GM20431 (cell line): ENCODE data around the gene AMBN.
"Not testable (repeated sequence)": the region's sequence is repeated elsewhere in the genome, so short reads cannot be mapped to it uniquely, and the experiment has no call there.

Source experiments
- in situ Hi-C: fragments of 300-500 bp; cut with MseI, MboI; formaldehyde crosslinking; loops from one replicate; pipeline ENCODE4 v1.15.0; 2020; ENCODE audit warnings: low sequenced_read_pairs; ENCODE audit not compliant: unreplicated experiment

Gene AMBN

GRCh38 chr4:70606459-70606858 is 14.4 kb downstream of the AMBN start:
- in situ Hi-C loops = no loop called here

- in situ Hi-C loops = no loop called here
Measured at GRCh38 chr4:70607334-70607853, 15.3 kb downstream of the AMBN start.

- in situ Hi-C loops = no loop called here
Measured at GRCh38 chr4:70608324-70608723, 16.3 kb downstream of the AMBN start.

- in situ Hi-C loops = no loop called here
Measured at GRCh38 chr4:70613306-70614183, 21.5 kb downstream of the AMBN start.

- in situ Hi-C loops = no loop called here
Measured at GRCh38 chr4:70614184-70614555, 22.1 kb downstream of the AMBN start.

DNA sequence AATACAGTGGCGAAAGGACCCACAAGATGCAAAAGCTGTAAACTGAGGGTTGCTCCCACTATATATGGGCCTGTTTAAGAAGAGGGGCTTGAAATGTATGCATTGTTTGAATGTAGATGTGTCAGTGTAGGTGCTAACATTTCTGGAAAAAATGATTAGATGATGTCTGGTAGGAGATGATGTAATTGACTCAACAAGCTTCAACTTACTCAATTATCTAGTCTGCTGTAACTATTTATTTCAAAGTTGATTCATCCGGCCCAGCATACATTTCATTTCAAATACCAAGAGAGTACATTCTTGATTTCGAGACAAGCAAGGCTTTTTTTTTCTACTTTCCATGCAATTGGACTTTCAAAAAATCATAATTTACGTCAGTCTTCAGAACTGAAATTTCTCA is 27.2 kb downstream of the AMBN start:
- in situ Hi-C loops = no loop called here

- in situ Hi-C loops = no loop called here
Measured at GRCh38 chr4:70619778-70620177, 27.7 kb downstream of the AMBN start.

DNA sequence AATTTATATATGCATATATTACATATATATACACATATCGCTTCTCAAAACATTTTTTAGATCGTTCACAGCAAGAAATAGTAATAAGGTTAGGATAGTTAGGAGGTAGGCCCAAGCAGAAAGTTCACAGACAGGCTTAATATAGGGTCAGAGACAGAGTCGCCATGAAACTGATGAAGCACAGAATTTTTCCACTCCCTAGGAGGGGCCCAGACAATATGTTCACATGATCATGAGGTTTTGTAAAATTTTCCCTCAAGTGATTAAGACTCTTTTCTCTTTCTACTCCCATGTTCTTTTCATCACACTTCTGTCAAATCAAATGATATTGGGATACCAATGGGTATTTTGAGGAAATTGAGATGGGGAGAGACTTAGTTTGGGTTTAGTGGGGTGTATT is 31.3 kb downstream of the AMBN start:
- in situ Hi-C loops = no loop called here

GRCh38 chr4:70624226-70624793 is 32.3 kb downstream of the AMBN start:
- in situ Hi-C loops = no loop called here

GRCh38 chr4:70627620-70628019 is 35.6 kb downstream of the AMBN start:
- in situ Hi-C loops = no loop called here

DNA sequence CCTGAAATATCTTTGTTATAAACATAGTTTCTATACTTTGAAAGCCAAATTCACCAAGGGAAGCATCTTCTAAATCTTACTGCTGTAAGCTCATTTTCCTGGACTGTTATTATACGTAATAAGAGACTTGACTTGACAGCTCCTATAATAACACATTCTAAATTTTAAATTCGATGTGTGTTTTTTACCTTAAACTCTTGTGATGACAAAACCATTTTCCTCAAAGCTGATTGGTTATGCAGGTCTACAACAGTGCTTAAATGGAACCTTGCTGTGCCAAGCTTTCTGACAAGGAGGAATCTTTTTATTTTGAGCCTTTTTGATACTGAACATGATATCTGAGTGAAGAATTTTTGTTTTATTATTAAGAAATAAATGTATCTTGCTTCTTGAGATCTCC is 36.4 kb downstream of the AMBN start, which contains the start of gene ENAM:
ENAM (plus strand) TSS at position 301 of the 400 bp plus-strand sequence. CDS start 757 bp downstream, outside the sequence.
- in situ Hi-C loops = no loop called here

DNA sequence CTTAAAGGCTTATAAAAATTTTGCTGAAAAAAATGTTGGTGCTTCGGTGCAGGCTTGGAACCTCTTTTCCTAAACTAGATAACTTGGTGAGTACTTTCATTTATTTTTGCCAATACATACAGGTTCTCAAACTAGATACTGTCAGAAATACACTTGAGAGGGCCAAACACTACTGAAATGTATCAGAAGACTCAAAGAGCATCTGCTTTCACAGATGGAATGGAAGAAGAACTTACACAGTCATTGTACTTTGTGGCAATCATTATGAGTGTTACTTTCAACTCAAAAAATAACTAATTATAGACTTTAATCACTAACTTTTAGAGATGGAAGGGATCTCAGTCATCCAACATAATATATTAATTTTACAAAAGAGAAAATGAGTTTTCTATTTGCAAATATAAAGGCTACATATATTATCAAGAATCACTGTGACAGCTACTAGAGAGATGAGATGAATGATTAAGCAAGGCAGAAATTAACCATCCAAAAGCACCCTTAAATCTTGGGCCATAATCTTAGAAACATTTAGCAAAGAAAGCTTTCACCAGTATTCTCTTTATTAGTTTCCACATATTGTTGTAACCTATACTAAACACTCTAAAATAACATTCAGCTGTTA is 37.5 kb downstream of the AMBN start:
- in situ Hi-C loops = no loop called here

DNA sequence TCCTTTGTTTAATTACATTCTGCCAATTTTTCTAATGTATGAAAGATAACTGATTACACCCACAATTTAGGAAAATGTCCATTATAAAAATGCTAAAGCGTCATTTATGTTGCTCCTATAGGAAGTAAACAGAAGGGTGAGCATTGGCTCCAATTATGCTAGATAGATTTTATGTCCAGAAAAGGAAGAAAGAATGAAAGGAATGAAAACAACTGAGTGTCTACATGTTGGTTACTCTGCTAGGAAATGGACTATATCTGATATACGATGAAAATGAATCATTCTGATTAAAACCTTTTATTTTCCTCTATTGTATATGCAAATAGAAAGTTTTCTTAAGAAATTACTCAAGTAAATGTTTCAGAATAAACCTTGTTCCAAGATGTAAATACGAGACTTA is 38.1 kb downstream of the AMBN start:
- in situ Hi-C loops = no loop called here

DNA sequence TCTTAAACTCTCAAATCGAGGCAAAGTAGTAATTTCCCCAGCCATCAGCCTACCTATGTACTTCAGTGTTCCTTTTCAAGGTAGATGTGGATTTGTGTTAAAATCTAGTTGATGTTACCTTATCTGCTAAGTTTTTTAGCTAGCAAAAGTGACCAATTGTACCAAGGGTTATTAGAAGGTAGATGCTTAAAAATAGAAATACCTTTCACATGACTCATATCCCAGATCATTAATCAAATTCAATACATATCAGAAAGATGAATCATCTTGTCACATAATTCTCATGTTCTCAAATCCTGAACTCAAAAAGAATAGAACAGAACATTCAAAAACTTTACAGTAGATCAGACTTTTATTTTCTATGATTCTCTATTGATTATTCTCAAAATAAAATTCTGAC is 40.0 kb downstream of the AMBN start:
- in situ Hi-C loops = no loop called here

- in situ Hi-C loops = no loop called here
Measured at GRCh38 chr4:70634482-70634881, 42.4 kb downstream of the AMBN start.

DNA sequence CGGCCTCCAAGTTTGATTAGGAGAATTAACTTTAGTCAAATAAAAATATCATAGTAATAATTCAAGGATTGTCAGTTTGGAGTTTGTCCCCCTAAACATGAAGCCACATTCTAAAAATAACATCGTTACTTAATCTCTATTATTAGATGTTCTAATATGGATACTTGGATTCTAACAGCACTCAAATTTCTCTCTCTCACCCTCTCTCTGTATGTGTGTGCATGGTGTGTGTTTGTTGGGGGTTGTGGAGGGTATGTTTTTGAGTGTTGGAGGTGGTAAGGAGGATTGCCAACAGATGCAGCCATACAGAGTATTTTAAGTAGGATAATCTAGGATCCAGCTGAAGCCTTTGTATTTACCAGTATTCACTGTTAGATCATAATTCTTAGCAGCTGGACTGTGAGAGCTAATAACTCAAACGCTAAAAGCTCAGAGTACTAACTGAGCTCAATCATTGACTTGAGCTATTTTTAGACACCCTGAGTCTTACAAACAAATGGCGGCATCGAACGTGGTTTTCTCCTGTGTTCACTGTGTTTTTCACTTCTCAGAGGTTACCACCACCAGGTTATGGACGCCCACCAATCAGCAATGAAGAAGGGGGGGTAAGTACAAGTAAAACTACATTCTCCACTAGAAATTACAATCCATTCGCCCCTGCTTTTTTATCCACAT is 45.3 kb downstream of the AMBN start:
- in situ Hi-C loops = no loop called here

GRCh38 chr4:70640192-70640591 is 48.1 kb downstream of the AMBN start:
- in situ Hi-C loops = no loop called here

- in situ Hi-C loops = not testable (repeated sequence)
Measured at GRCh38 chr4:70650741-70651140, 58.7 kb downstream of the AMBN start.

DNA sequence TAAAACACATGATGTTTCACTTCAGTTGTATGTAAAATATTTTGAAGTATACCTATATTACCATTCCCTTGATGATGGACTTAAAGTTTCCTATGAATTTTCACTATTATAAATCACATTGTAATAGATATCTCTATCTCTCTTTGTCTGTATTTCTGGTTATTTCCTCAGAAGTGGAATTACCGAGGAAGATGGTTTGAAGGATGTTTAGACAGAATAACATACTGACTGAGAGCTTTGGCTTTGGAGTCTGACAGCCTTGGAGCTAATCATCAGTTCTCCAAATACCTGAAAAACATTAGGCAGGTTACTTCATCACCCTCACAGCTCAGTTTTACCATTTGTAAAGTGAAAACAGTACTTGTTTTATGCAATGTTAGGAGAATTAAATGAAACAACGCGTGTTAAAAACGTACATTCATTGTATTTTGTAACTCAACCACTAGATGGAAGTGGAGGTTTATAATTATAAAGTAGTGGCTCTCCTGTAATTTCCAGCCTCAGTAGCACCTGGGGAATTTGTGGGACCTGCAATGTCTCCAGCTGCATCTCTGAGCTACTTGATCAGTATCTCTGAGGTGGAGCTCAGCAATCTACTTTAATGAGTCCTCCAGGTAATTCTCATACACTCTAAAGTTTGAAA is 59.9 kb downstream of the AMBN start:
- in situ Hi-C loops = no loop called here

DNA sequence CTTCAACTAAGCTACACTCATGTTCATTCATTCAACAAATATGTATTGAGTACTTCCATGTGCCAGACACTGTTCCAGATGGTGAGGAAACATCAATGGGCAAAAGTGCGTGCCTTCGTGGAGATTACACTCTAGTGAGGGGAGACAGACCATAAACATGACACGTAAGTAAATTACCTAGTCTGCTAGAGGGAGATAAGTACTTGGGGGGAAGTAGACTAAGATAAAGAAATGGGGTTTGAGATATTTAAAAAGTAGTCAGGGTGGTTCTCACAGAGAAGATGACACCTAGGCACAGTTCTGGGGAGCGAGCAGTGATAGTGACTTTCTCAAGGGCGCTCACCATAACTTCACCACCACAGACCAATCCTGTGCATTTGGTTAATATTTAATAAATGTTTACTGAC is 62.6 kb downstream of the AMBN start:
- in situ Hi-C loops = no loop called here
